Testis (tissue), 2 donors: ENCODE results near the gene TMEM273.

Experiments
- POLR2A ChIP-seq: fragments of 450-650 bp; IDR thresholded peaks from one replicate; pipeline ENCODE4 v1.6.1; 2017; ENCODE audit warnings: antibody characterized with exemption, mild to moderate bottlenecking, moderate library complexity
- TF ChIP-seq, protein P1 (sequence below), 3 experiments: fragments of 450-650 bp in 2 of 3; fragments of 200-600 bp in 1 of 3; sonication (generic) in 1 of 3; IDR thresholded peaks; one replicate each; pipeline ENCODE4 v1.5.1; 2016 to 2019; ENCODE audit warnings: antibody characterized with exemption in 3 of 3, mild to moderate bottlenecking in 2 of 3, moderate library complexity in 1 of 3

- TF ChIP-seq, protein P1, sequence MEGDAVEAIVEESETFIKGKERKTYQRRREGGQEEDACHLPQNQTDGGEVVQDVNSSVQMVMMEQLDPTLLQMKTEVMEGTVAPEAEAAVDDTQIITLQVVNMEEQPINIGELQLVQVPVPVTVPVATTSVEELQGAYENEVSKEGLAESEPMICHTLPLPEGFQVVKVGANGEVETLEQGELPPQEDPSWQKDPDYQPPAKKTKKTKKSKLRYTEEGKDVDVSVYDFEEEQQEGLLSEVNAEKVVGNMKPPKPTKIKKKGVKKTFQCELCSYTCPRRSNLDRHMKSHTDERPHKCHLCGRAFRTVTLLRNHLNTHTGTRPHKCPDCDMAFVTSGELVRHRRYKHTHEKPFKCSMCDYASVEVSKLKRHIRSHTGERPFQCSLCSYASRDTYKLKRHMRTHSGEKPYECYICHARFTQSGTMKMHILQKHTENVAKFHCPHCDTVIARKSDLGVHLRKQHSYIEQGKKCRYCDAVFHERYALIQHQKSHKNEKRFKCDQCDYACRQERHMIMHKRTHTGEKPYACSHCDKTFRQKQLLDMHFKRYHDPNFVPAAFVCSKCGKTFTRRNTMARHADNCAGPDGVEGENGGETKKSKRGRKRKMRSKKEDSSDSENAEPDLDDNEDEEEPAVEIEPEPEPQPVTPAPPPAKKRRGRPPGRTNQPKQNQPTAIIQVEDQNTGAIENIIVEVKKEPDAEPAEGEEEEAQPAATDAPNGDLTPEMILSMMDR (IDR thresholded peaks at IDR 0.05) = no peak
- no peak for TF ChIP-seq POLR2A
Observed at GRCh38 chr10:49150426-49150825, 37.8 kb downstream of the TMEM273 start.
